Stimulated activated CD4-positive, alpha-beta T cell treated with anti-CD3 and anti-CD28 coated beads, Interleukin-15, amount 100 ng/mL, for 24 hours (primary cell): ENCODE data around the gene GAPDH.

Source experiments
- DNase-seq: peaks from one replicate; pipeline ENCODE4 v3.0.0-alpha.2; 2020

Gene GAPDH

DNA sequence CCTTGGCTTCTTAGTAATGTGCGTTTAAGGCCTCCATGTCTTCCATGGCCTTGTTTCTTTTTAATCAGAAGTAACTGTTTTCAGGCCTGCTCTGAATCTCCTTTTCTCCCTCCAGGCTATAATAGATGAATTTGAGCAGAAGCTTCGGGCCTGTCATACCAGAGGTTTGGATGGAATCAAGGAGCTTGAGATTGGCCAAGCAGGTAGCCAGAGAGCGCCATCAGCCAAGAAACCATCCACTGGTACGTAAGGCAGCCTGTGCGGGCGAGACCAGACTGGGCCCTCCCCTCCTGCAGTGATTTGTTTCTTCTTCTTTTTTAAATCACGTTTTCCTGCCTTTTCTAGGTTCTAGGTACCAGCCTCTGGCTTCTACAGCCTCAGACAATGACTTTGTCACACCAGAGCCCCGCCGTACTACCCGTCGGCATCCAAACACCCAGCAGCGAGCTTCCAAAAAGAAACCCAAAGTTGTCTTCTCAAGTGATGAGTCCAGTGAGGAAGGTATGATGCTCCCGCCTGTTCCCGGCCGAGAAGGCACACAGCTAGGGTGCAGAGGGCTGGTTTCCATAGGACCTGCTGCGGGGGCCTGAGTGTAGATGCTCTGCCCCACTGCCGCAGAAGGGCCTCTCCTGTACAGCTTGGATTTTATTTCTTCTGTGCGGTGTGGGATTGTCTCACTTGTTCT, 3.6 kb upstream of the GAPDH start:
- DNase-seq: no peak

DNA sequence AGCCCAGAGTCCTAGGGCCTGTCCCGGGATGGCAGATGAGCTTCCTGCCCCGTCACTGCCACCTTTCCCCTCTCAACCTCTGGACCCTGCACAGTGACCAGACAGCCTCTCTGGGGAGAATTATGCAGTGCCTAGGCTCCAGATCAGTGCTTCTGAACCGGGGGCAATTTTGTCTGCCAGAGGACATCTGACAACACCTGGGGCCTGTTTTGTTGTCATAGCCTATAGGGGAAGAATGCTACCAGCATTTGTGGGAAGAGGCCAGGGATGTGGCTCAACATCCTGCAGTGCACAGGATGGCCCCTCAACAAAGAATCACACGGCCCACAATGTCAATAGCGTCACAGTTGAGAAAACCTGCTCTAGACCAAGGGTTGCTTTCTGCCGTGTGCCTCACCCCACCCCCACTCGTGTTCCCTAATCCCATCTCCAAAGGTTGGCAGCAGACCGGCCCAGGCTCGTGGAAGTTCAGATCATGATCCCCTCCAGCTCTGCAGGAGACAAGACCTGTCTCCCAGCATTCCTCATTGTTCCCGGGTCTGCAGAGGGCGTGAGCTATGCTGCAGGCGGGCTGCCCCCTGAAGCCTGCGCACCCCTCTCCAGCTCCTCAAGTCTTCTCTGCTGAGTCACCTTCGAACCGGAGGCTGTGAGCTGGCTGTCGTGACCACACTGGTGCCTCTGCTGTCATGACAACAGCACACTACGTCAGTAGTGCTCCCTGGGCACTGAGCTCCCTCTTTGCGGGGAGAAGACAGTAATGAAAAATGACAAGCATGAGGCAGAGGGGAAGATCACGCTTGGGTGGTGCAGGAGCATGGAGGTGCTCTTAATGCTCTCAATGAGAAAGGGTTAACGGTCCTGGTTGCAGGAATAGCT, 2.0 kb upstream of the GAPDH start:
- DNase-seq: peak; percentile 90

DNA sequence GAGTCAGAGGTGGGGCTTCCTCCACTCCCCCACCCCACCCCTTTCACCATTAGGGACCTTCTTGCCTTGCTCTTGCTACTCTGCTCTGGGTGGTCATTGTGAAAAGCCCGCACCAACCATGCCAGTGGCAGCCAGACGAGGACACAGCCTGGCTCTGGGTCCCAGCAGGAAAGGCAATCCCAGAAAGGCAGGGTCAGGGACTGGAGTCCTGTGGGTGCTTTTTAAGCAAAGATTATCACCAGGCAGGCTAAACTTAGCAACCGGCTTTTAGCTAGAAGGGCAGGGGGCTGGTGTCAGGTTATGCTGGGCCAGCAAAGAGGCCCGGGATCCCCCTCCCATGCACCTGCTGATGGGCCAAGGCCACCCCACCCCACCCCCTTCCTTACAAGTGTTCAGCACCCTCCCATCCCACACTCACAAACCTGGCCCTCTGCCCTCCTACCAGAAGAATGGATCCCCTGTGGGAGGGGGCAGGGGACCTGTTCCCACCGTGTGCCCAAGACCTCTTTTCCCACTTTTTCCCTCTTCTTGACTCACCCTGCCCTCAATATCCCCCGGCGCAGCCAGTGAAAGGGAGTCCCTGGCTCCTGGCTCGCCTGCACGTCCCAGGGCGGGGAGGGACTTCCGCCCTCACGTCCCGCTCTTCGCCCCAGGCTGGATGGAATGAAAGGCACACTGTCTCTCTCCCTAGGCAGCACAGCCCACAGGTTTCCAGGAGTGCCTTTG, 1.2 kb upstream of the GAPDH start:
- DNase-seq: peak; percentile 78

DNA sequence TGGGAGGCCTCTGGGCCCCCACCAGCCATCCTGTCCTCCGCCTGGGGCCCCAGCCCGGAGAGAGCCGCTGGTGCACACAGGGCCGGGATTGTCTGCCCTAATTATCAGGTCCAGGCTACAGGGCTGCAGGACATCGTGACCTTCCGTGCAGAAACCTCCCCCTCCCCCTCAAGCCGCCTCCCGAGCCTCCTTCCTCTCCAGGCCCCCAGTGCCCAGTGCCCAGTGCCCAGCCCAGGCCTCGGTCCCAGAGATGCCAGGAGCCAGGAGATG, 729 bp upstream of the GAPDH start:
- no peak for DNase-seq

DNA sequence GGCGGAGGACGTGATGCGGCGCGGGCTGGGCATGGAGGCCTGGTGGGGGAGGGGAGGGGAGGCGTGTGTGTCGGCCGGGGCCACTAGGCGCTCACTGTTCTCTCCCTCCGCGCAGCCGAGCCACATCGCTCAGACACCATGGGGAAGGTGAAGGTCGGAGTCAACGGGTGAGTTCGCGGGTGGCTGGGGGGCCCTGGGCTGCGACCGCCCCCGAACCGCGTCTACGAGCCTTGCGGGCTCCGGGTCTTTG, 303 bp downstream of the GAPDH start:
- DNase-seq: no peak

DNA sequence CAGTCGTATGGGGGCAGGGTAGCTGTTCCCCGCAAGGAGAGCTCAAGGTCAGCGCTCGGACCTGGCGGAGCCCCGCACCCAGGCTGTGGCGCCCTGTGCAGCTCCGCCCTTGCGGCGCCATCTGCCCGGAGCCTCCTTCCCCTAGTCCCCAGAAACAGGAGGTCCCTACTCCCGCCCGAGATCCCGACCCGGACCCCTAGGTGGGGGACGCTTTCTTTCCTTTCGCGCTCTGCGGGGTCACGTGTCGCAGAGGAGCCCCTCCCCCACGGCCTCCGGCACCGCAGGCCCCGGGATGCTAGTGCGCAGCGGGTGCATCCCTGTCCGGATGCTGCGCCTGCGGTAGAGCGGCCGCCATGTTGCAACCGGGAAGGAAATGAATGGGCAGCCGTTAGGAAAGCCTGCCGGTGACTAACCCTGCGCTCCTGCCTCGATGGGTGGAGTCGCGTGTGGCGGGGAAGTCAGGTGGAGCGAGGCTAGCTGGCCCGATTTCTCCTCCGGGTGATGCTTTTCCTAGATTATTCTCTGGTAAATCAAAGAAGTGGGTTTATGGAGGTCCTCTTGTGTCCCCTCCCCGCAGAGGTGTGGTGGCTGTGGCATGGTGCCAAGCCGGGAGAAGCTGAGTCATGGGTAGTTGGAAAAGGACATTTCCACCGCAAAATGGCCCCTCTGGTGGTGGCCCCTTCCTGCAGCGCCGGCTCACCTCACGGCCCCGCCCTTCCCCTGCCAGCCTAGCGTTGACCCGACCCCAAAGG, 804 bp downstream of the GAPDH start:
- peak; percentile 85 for DNase-seq

DNA sequence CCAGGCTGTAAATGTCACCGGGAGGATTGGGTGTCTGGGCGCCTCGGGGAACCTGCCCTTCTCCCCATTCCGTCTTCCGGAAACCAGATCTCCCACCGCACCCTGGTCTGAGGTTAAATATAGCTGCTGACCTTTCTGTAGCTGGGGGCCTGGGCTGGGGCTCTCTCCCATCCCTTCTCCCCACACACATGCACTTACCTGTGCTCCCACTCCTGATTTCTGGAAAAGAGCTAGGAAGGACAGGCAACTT, 1.3 kb downstream of the GAPDH start:
- no peak for DNase-seq

DNA sequence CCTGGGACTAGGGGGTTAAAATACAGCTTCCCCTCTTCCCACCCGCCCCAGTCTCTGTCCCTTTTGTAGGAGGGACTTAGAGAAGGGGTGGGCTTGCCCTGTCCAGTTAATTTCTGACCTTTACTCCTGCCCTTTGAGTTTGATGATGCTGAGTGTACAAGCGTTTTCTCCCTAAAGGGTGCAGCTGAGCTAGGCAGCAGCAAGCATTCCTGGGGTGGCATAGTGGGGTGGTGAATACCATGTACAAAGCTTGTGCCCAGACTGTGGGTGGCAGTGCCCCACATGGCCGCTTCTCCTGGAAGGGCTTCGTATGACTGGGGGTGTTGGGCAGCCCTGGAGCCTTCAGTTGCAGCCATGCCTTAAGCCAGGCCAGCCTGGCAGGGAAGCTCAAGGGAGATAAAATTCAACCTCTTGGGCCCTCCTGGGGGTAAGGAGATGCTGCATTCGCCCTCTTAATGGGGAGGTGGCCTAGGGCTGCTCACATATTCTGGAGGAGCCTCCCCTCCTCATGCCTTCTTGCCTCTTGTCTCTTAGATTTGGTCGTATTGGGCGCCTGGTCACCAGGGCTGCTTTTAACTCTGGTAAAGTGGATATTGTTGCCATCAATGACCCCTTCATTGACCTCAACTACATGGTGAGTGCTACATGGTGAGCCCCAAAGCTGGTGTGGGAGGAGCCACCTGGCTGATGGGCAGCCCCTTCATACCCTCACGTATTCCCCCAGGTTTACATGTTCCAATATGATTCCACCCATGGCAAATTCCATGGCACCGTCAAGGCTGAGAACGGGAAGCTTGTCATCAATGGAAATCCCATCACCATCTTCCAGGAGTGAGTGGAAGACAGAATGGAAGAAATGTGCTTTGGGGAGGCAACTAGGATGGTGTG, 1.9 kb downstream of the GAPDH start:
- DNase-seq: peak; percentile 49

DNA sequence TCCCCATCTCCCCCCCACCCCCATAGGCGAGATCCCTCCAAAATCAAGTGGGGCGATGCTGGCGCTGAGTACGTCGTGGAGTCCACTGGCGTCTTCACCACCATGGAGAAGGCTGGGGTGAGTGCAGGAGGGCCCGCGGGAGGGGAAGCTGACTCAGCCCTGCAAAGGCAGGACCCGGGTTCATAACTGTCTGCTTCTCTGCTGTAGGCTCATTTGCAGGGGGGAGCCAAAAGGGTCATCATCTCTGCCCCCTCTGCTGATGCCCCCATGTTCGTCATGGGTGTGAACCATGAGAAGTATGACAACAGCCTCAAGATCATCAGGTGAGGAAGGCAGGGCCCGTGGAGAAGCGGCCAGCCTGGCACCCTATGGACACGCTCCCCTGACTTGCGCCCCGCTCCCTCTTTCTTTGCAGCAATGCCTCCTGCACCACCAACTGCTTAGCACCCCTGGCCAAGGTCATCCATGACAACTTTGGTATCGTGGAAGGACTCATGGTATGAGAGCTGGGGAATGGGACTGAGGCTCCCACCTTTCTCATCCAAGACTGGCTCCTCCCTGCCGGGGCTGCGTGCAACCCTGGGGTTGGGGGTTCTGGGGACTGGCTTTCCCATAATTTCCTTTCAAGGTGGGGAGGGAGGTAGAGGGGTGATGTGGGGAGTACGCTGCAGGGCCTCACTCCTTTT, 2.7 kb downstream of the GAPDH start:
- peak; percentile 43 for DNase-seq

DNA sequence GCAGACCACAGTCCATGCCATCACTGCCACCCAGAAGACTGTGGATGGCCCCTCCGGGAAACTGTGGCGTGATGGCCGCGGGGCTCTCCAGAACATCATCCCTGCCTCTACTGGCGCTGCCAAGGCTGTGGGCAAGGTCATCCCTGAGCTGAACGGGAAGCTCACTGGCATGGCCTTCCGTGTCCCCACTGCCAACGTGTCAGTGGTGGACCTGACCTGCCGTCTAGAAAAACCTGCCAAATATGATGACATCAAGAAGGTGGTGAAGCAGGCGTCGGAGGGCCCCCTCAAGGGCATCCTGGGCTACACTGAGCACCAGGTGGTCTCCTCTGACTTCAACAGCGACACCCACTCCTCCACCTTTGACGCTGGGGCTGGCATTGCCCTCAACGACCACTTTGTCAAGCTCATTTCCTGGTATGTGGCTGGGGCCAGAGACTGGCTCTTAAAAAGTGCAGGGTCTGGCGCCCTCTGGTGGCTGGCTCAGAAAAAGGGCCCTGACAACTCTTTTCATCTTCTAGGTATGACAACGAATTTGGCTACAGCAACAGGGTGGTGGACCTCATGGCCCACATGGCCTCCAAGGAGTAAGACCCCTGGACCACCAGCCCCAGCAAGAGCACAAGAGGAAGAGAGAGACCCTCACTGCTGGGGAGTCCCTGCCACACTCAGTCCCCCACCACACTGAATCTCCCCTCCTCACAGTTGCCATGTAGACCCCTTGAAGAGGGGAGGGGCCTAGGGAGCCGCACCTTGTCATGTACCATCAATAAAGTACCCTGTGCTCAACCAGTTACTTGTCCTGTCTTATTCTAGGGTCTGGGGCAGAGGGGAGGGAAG, 3.5 kb downstream of the GAPDH start:
- peak; percentile 86 for DNase-seq

DNA sequence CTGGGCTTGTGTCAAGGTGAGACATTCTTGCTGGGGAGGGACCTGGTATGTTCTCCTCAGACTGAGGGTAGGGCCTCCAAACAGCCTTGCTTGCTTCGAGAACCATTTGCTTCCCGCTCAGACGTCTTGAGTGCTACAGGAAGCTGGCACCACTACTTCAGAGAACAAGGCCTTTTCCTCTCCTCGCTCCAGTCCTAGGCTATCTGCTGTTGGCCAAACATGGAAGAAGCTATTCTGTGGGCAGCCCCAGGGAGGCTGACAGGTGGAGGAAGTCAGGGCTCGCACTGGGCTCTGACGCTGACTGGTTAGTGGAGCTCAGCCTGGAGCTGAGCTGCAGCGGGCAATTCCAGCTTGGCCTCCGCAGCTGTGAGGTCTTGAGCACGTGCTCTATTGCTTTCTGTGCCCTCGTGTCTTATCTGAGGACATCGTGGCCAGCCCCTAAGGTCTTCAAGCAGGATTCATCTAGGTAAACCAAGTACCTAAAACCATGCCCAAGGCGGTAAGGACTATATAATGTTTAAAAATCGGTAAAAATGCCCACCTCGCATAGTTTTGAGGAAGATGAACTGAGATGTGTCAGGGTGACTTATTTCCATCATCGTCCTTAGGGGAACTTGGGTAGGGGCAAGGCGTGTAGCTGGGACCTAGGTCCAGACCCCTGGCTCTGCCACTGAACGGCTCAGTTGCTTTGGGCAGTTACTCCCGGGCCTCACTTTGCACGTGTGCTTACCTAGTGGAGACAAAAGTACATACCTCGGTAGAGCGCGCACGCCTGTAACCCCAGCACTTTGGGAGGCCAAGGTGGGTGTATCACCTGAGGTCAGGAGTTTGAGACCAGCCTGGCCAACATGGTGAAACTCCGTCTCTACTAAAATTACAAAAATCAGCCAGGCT, 4.3 kb downstream of the GAPDH start:
- DNase-seq: peak; percentile 65

DNA sequence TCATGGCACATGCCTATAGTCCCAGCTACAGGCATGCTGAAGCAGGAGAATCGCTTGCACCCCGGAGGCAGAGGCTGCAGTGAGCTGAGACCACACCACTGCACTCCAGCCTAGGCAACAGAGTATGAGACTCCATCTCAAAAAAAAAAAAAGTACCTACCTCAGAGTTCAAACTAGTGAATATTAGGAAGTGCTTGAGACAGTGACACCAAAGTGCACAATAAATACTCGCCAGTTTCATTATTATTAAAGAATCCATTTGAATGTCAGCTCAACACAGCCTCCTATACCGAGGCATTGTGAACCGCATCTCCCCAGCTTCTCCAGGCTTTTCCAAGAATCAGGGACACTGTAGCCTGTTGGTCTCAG, 5.0 kb downstream of the GAPDH start:
- DNase-seq: peak; percentile 64

DNA sequence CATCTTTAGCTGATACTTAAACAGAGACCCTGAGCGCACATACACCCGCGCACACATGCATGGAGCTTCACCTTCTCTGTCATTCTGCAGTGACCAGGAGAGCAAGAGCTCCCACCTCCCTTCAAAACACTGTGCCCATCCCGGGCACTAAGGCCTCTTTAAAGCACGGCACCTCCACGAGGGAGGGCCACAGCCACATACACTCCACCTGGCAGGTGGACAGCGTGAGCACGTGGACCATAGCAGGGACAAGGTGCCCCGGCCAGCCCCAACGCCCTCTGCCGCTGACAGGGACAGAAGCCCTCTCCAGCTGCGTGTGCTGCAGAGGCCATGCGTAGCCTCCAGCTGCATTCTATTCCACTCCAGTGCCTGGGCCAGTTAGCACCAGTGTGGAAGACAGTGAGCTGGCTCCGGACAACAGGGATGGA, 5.4 kb downstream of the GAPDH start:
- peak; percentile 56 for DNase-seq

DNA sequence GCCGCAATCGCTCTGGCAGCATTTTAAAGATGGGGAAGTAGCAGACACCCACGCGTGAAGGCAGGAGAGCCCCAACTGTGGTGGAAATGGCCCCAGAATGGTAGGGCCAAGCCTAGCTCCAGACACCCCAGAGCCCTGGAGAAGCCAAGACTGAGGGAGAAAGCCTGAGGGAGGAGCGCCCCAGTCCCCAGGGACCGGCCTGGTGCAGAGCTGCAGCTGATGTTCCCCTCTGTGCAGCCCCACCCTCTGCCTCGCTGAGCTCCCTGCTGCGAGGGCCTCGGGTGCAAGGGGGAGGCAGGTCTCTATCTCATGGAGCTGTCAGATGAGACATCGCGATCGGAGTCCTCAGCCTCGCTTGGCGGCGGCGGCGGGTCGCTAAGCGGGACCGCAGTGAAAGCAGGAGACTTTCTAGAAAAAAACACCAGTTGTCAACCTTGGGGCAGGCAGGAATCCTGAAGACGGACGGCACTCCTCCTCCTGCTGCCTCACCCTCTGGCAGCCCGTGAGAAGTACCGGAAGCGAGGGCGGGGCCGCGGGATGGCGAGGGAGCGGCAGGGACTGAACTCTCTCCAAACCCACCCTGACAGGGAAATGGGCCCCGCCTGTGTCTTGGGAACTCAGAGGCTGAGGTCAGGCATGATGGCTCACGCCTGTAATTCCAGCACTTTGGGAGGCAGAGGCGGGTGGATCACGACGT, 6.0 kb downstream of the GAPDH start:
- peak; percentile 76 for DNase-seq

DNA sequence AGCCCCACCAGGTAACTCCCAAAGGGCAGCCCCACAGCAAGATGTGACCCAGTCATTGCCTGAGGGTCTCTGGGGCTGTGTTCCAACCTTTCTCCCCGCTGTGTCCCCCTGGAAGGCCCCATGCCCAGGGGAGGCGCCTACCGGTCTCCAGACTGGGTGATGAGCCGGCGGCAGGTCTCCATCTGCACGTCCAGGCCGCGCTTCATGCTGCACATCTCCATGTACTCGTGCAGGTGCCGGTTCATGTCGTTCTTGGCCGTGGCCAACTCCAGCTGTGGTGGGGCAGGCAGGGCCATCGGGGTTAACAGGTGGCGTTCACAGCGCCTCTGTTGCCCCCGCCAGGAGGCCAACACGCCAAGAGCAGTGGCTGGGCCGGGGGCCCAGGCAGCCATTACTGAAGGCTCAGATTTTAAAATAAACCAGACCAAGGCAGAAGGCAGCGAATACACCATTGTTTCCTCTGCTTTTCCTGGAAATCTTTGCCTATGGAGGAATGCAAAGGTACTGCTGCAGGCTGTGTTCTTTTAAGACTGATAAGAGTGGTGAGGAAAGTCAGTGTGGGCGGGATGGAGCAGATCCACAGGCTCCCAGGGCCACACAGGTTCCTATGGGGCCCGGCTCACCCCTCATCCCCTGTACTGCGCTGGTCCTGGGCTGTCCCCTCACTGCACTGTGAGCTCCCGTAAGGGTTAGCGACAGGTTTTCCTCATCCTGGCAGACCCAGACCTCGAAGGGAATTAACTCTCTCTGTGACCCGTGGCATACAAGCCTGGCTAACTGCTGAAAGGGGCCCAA, 7.3 kb downstream of the GAPDH start:
- DNase-seq: no peak

DNA sequence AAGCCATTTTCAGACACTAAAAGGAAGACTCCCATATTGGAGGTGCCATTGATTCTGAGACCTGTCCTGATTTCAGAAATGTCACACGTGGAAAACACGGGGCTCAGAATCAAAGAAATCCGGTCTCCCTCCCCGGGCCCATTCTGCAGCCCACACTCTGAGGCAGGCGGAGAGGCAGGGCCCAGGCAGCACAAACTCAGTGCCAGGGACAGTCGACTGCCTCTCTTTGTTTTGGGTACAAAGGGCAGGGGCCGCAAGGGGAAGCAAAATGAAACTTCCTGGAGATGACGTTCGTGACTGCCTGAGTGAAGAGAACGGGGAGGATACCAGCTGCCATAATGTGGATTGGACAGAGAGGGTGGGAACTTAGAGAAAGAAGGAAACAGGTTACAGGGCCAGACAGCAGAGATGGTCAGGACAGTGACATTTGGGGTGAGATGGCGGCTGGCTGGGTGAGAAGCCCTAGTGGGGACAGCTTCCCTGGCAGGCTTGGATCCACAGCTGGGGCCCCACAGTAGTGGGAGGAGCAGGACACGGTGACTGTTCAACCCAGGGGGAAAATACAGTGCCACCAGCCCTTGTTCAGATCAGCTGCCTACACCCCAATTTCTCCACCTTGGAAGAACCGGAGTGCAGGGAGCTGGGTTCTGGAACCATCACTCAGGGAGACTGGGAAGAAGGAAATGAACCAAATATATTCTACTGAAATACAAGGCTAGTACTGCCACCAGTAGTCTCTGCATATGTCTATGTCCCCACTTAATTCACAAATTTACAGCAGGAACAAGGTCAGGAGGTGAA, 8.1 kb downstream of the GAPDH start:
- no peak for DNase-seq

DNA sequence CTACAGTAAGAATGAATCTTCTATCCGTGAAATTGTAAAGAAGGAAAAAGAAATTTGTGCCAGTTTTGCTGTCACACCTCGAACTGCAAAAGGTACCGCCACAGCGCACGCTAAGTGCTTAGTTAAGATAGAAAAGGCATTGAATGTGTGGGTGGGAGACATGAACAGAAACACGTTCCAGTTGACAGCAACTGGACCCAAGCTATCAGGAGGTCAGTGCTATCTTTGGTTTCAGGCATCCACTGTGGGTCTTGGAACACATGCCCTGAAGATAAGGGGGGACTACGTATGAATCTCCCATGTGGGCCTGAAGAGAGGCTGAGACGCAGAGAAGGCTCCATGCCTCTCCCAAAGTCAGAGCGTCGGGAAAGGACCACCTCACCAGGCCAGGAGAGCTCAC, 11.7 kb downstream of the GAPDH start:
- no peak for DNase-seq

DNA sequence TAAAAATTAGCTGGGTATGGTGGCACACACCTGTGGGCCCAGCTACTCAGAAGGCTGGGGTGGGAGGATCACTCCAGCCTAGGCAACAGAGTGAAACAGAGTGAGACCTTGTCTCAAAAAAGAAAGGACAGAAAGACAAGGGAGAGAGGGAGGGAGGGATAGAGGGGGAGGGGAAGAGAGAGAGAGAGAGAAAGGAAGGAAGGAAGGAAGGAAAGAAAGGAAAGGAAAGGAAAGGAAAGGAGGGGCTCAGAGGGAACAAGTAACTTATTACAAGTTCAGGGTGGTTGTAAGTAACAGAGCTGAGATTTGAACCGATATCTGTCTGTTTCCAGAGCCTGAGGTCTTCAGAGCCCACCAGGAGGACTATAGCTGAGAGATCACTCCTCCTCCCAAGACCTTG, 13.2 kb downstream of the GAPDH start:
- DNase-seq: no peak
